GM12878 (cell line): ENCODE data around the gene TMED6. TPM values are rescaled to one million over a fixed set of nuclear protein-coding genes. Genes with fewer than 3 reads are reported as not detected.

Experiments used
- ATAC-seq: fragments of 200-7000 bp; cut with Tn5 transposase; 3 replicates; pipeline ENCODE4 v1.9.1; 2020; ENCODE audit warnings: mild to moderate bottlenecking, moderate library complexity
- BruUV-seq: library from RNA; stranded (reverse); fragments of 400-500 nt; replicated peaks from 2 replicates; lab custom pipeline; 2021; lab: Mats Ljungman, UMichigan
- CTCF ChIA-PET: fragments of 300-600 bp; sonication (Branson Sonifier 250); formaldehyde crosslinking; extraction: SDS; loops from one replicate; lab custom pipeline; 2021; ENCODE audit warnings: inconsistent platforms; lab: Yijun Ruan, JAX
- POLR2A ChIA-PET: fragments of 350-600 bp; formaldehyde crosslinking; extraction: SDS; loops from one replicate; lab custom pipeline; 2021; ENCODE audit warnings: inconsistent platforms; lab: Charles Lee
- RAD21 ChIA-PET: fragments of 300-600 bp; sonication (Branson Sonifier 250); formaldehyde crosslinking; loops from one replicate; lab custom pipeline; 2023; ENCODE audit warnings: antibody characterized with exemption; ENCODE audit not compliant: unreplicated experiment; lab: Charles Lee
- SMC1A ChIA-PET: fragments of 300-600 bp; sonication (Branson Sonifier 250); formaldehyde crosslinking; loops from one replicate; lab custom pipeline; 2023; ENCODE audit not compliant: unreplicated experiment, uncharacterized antibody; lab: Charles Lee
- DNase-seq: peaks from one replicate; pipeline ENCODE4 v3.0.0-alpha.2; 2011; ENCODE audit warnings: low read depth, low spot score
- FAIRE-seq: peaks from 3 replicates; lab custom pipeline; 2011; peaks lifted over from hg19 to GRCh38; lab: Jason Lieb, UNC
- H2AFZ ChIP-seq: 2 replicates; pipeline ENCODE4 v1.6.0; 2011; ENCODE audit warnings: low read depth, low read length, control low read depth; ENCODE audit not compliant: control insufficient read depth
- H3K27ac ChIP-seq: 2 replicates; pipeline ENCODE4 v1.5.1; 2011; ENCODE audit warnings: control low read depth; ENCODE audit not compliant: control insufficient read depth, insufficient read depth
- H3K27me3 ChIP-seq, 2 experiments: replicated peaks in 1 of 2; 2 replicates each; pipeline versions ENCODE4 v1.6.0 to v1.6.1; 2011; ENCODE audit warnings: low read length in 1 of 2; ENCODE audit not compliant: control insufficient read depth in 2 of 2, insufficient read depth in 2 of 2
- H3K36me3 ChIP-seq, 2 experiments: 2 replicates each; pipeline ENCODE4 v1.5.1; 2011; ENCODE audit warnings: low read length in 1 of 2; ENCODE audit not compliant: control insufficient read depth in 2 of 2, insufficient read depth in 2 of 2
- H3K4me1 ChIP-seq: 2 replicates; pipeline ENCODE4 v1.6.1; 2011; ENCODE audit warnings: mild to moderate bottlenecking, low read length, moderate library complexity, mixed read lengths; ENCODE audit not compliant: control insufficient read depth, insufficient read depth
- H3K4me2 ChIP-seq: 2 replicates; pipeline ENCODE4 v1.6.0; 2011; ENCODE audit warnings: control low read depth; ENCODE audit not compliant: control insufficient read depth, insufficient read depth
- H3K4me3 ChIP-seq: fragments of 200-600 bp; sonication (generic); 2 replicates; pipeline ENCODE4 v1.5.1; 2016
- H3K79me2 ChIP-seq: 2 replicates; pipeline ENCODE4 v1.6.0; 2011; ENCODE audit warnings: low read length; ENCODE audit not compliant: control insufficient read depth, insufficient read depth
- H3K9ac ChIP-seq: 2 replicates; pipeline ENCODE4 v1.8.0; 2011; ENCODE audit warnings: low read length, control low read depth, mixed read lengths; ENCODE audit not compliant: control insufficient read depth, insufficient read depth
- H3K9me3 ChIP-seq: replicated peaks from 3 replicates; pipeline ENCODE4 v1.5.1; 2011; ENCODE audit warnings: mild to moderate bottlenecking, low read length; ENCODE audit not compliant: control insufficient read depth, insufficient read depth
- H4K20me1 ChIP-seq: 2 replicates; pipeline ENCODE4 v1.6.0; 2011; ENCODE audit not compliant: control insufficient read depth, insufficient read depth
- ASH2L ChIP-seq: fragments of 300-600, 200-600 bp; sonication (generic); IDR thresholded peaks from 2 replicates; pipeline ENCODE4 v1.6.1; 2017; ENCODE audit warnings: low read depth, mild to moderate bottlenecking, borderline replicate concordance
- CBFB ChIP-seq: IDR thresholded peaks from 2 replicates; pipeline ENCODE4 v1.6.1; 2016; ENCODE audit warnings: antibody characterized with exemption, low read depth
- CEBPB ChIP-seq, 2 experiments: fragments of 150-350 bp in 1 of 2; IDR thresholded peaks; 2 replicates each; pipeline ENCODE4 v1.6.1; 2012 to 2014; ENCODE audit warnings: low read depth in 2 of 2, low read length in 2 of 2, borderline replicate concordance in 1 of 2, inconsistent platforms in 1 of 2
- CREM ChIP-seq: IDR thresholded peaks from 2 replicates; pipeline ENCODE4 v1.6.1; 2014; ENCODE audit warnings: antibody characterized with exemption, low read depth
- EED ChIP-seq: sonication (generic); IDR thresholded peaks from 2 replicates; pipeline ENCODE4 v1.6.1; 2016; ENCODE audit warnings: antibody characterized with exemption, low read depth
- FOXK2 ChIP-seq: fragments of 450-650 bp; IDR thresholded peaks from 2 replicates; pipeline ENCODE4 v1.6.1; 2017; ENCODE audit warnings: mild to moderate bottlenecking, moderate library complexity
- HCFC1 ChIP-seq: fragments of 150-350 bp; IDR thresholded peaks from 2 replicates; pipeline ENCODE4 v1.6.1; 2014; ENCODE audit warnings: low read length
- JUNB ChIP-seq: IDR thresholded peaks from 2 replicates; pipeline ENCODE4 v1.6.1; 2016; ENCODE audit warnings: antibody characterized with exemption, mild to moderate bottlenecking
- LARP7 ChIP-seq: fragments of 450-650 bp; IDR thresholded peaks from 2 replicates; pipeline ENCODE4 v1.6.1; 2017; ENCODE audit warnings: mild to moderate bottlenecking
- MAX ChIP-seq: IDR thresholded peaks from 2 replicates; pipeline ENCODE4 v1.6.1; 2012; ENCODE audit warnings: low read depth, low read length, improper control_type of control experiment
- MYC ChIP-seq: IDR thresholded peaks from 2 replicates; pipeline ENCODE4 v1.6.1; 2011; ENCODE audit warnings: mild to moderate bottlenecking, low read length, moderate library complexity, inconsistent platforms; ENCODE audit not compliant: insufficient read depth, insufficient replicate concordance, insufficient read length, severe bottlenecking
- PAX5 ChIP-seq: IDR thresholded peaks from 2 replicates; pipeline ENCODE4 v1.6.1; 2011; ENCODE audit warnings: low read depth, low read length, borderline replicate concordance
- POLR2AphosphoS5 ChIP-seq: IDR thresholded peaks from 2 replicates; pipeline ENCODE4 v1.6.1; 2011; ENCODE audit warnings: mild to moderate bottlenecking, low read length, inconsistent platforms
- RBBP5 ChIP-seq: fragments of 200-600 bp; sonication (generic); conservative IDR thresholded peaks from 2 replicates; pipeline ENCODE4 v1.6.1; 2016
- RUNX3 ChIP-seq: IDR thresholded peaks from 2 replicates; pipeline ENCODE4 v1.6.1; 2012; ENCODE audit warnings: low read length, inconsistent platforms
- STAT3 ChIP-seq: IDR thresholded peaks from 2 replicates; pipeline ENCODE4 v1.6.1; 2011; ENCODE audit warnings: low read depth, low read length, improper control_type of control experiment
- SUPT20H ChIP-seq: IDR thresholded peaks from 2 replicates; pipeline ENCODE4 v1.6.1; 2011; ENCODE audit warnings: low read depth, mild to moderate bottlenecking, low read length, moderate library complexity, borderline replicate concordance; ENCODE audit not compliant: control insufficient read depth
- ZBED1 ChIP-seq: IDR thresholded peaks from 2 replicates; pipeline ENCODE4 v1.6.1; 2016; ENCODE audit warnings: borderline replicate concordance
- ZNF207 ChIP-seq: fragments of 450-650 bp; IDR thresholded peaks from 2 replicates; pipeline ENCODE4 v1.6.1; 2014; ENCODE audit warnings: antibody characterized with exemption, mild to moderate bottlenecking, borderline replicate concordance
- ZNF24 ChIP-seq: fragments of 450-650 bp; IDR thresholded peaks from 2 replicates; pipeline ENCODE4 v1.6.1; 2017; ENCODE audit warnings: antibody characterized with exemption, mild to moderate bottlenecking
- ZNF384 ChIP-seq: IDR thresholded peaks from 2 replicates; pipeline ENCODE4 v1.6.1; 2012; ENCODE audit warnings: low read depth, mild to moderate bottlenecking, low read length, improper control_type of control experiment, borderline replicate concordance
- ZSCAN29 ChIP-seq: fragments of 450-650 bp; IDR thresholded peaks from 2 replicates; pipeline ENCODE4 v1.6.1; 2017; ENCODE audit warnings: mild to moderate bottlenecking, moderate library complexity
- WGBS: methylation state at CpG from one replicate; pipeline ENCODE4 v1.1.6; 2016; ENCODE audit warnings: low lambda C conversion rate; ENCODE audit not compliant: insufficient replicate concordance, insufficient coverage; ENCODE audit errors: missing lambda C conversion rate; 5-methylcytosine and 5-hydroxymethylcytosine counted together
- in situ Hi-C: fragments of 300-500 bp; cut with MboI; formaldehyde crosslinking; loops from 9 replicates; pipeline ENCODE4 v1.14.3; 2018; ENCODE audit warnings: mixed read lengths
- intact Hi-C: fragments of 100-400 bp; cut with micrococcal nuclease; formaldehyde crosslinking; loops from one replicate; pipeline ENCODE4 v1.14.2; 2022; ENCODE audit not compliant: unreplicated experiment
- polyA plus RNA-seq, 11 experiments: library from polyadenylated mRNA; depleted of rRNA in 4 of 11; unstranded in 6 of 11; stranded (reverse) in 5 of 11; fragments of >200 nt; fragmentation: Nextera tagmentation in 4 of 11; fragmentation: Illumina TruSeq in 1 of 11; extraction: Ambion mirVana in 4 of 11; extraction: Trizol in 1 of 11; gene quantifications; 1 replicate in 1 of 11; 2 replicates in 10 of 11; pipeline versions ENCODE4 v1.2.1 to v1.2.3, GENCODE V29; 2011 to 2016; ENCODE audit warnings: inconsistent platforms in 2 of 11, missing spikeins in 2 of 11, low read depth in 1 of 11
- total RNA-seq, 4 experiments: library from RNA; depleted of rRNA in 3 of 4; stranded (reverse); fragments of >200 nt in 3 of 4; fragmentation: Illumina TruSeq in 1 of 4; extraction: Trizol in 1 of 4; gene quantifications; 2 replicates each; pipeline versions ENCODE4 v1.2.1 to v1.2.3, GENCODE V29; 2013 to 2021
- TF ChIP-seq, protein P1 (sequence below): fragments of 450-650 bp; formaldehyde crosslinking; IDR thresholded peaks from 2 replicates; pipeline ENCODE4 v1.4.0; 2022; ENCODE audit warnings: mild to moderate bottlenecking, moderate library complexity
- TF ChIP-seq, protein P2 (sequence below): fragments of 450-650 bp; IDR thresholded peaks from 2 replicates; pipeline ENCODE4 v1.6.1; 2016; ENCODE audit warnings: mild to moderate bottlenecking

TMED6 gene
- total and polyA plus RNA-seq, 10 of the 15 experiments (the other 5 are each of a cell fraction or from before 2014, with no cell fraction given), result 0.27 to 1.7 (median 0.78) TPM

- TF ChIP-seq MAX, result no peak
- no peak for TF ChIP-seq ZNF384
- no peak for TF ChIP-seq ZSCAN29
- TF ChIP-seq PAX5, result no peak
Measured at GRCh38 chr16:69322343-69322742, 29.2 kb downstream of the TMED6 start (continued).

- Histone ChIP-seq H3K4me2 (no peak overlapping the region), H3K79me2 (peaks cover 17% of the 10 kb centered on the region), H4K20me1 (no peaks in the 10 kb centered on the region), H3K27ac (no peak overlapping the region), H3K36me3 (peaks cover 30 to 54% of the 10 kb centered on the region in 2 experiments), H3K9ac (no peak overlapping the region), H3K27me3 (no peaks in the 10 kb centered on the region), H3K4me1 (no peaks in the 10 kb centered on the region; the same call in 1 of the 2 replicates), H2AFZ (no peak overlapping the region), H3K4me3 (no peak overlapping the region), H3K9me3 (no peaks in the 10 kb centered on the region)
- SMC1A ChIA-PET, result no interaction called here
- BruUV-seq, result no TSS peak
- ATAC-seq (no peak), DNase-seq (no peak), FAIRE-seq (no peak)
- WGBS, result 90% methylated on average over 22 of the region's 22 CpGs
- CTCF ChIA-PET, result no interaction called here
- intact Hi-C loops, result no loop called here
- RAD21 ChIA-PET, result no interaction called here
- TF ChIP-seq HCFC1, result no peak
- TF ChIP-seq ZBED1, result no peak
- no peak for TF ChIP-seq EED
- TF ChIP-seq POLR2AphosphoS5, result no peak
- TF ChIP-seq ZNF207, result no peak
- no peak for TF ChIP-seq JUNB
- TF ChIP-seq CBFB, result no peak
- no peak for TF ChIP-seq ZNF24
- no peak for TF ChIP-seq FOXK2
- TF ChIP-seq CEBPB (IDR thresholded peaks at IDR 0.05; ENCODE audit: borderline replicate concordance in 1 of 2, low read depth in 2 of 2, low read length in 2 of 2), result no peak
- TF ChIP-seq STAT3, result no peak
- TF ChIP-seq CREM, result no peak
- no peak for TF ChIP-seq LARP7
- TF ChIP-seq, protein P1, sequence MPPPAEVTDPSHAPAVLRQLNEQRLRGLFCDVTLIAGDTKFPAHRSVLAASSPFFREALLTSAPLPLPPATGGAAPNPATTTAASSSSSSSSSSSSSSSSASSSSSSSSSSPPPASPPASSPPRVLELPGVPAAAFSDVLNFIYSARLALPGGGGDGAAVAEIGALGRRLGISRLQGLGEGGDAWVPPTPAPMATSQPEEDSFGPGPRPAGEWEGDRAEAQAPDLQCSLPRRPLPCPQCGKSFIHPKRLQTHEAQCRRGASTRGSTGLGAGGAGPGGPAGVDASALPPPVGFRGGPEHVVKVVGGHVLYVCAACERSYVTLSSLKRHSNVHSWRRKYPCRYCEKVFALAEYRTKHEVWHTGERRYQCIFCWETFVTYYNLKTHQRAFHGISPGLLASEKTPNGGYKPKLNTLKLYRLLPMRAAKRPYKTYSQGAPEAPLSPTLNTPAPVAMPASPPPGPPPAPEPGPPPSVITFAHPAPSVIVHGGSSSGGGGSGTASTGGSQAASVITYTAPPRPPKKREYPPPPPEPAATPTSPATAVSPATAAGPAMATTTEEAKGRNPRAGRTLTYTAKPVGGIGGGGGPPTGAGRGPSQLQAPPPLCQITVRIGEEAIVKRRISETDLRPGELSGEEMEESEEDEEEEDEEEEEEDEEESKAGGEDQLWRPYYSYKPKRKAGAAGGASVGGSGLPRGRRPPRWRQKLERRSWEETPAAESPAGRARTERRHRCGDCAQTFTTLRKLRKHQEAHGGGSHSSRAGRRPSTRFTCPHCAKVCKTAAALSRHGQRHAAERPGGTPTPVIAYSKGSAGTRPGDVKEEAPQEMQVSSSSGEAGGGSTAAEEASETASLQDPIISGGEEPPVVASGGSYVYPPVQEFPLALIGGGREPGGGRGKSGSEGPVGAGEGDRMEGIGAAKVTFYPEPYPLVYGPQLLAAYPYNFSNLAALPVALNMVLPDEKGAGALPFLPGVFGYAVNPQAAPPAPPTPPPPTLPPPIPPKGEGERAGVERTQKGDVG (CRISPR knock-in tag), result no peak
- TF ChIP-seq RBBP5, result no peak
- no peak for TF ChIP-seq MYC
- TF ChIP-seq ASH2L, result no peak
- TF ChIP-seq, protein P2, sequence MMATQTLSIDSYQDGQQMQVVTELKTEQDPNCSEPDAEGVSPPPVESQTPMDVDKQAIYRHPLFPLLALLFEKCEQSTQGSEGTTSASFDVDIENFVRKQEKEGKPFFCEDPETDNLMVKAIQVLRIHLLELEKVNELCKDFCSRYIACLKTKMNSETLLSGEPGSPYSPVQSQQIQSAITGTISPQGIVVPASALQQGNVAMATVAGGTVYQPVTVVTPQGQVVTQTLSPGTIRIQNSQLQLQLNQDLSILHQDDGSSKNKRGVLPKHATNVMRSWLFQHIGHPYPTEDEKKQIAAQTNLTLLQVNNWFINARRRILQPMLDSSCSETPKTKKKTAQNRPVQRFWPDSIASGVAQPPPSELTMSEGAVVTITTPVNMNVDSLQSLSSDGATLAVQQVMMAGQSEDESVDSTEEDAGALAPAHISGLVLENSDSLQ, result no peak
- no peak for TF ChIP-seq SUPT20H
- no peak for TF ChIP-seq RUNX3
- POLR2A ChIA-PET, result no interaction called here
- in situ Hi-C loops, result no loop called here
Measured at GRCh38 chr16:69321080-69321479, 30.5 kb downstream of the TMED6 start.
